Astrocyte (in vitro differentiated cells and primary cell): ENCODE measurements around the gene PRRG4.

Experiments
- EZH2 ChIP-seq: IDR thresholded peaks from 2 replicates; pipeline ENCODE4 v1.6.1; 2012; ENCODE audit warnings: mild to moderate bottlenecking, low read length, inconsistent platforms; ENCODE audit not compliant: insufficient read depth
- TF ChIP-seq, protein P1 (sequence below): IDR thresholded peaks from 2 replicates; pipeline ENCODE4 v1.5.1; 2011; ENCODE audit warnings: low read depth, mild to moderate bottlenecking, inconsistent platforms, low read length, moderate library complexity; ENCODE audit not compliant: insufficient read depth

DNA sequence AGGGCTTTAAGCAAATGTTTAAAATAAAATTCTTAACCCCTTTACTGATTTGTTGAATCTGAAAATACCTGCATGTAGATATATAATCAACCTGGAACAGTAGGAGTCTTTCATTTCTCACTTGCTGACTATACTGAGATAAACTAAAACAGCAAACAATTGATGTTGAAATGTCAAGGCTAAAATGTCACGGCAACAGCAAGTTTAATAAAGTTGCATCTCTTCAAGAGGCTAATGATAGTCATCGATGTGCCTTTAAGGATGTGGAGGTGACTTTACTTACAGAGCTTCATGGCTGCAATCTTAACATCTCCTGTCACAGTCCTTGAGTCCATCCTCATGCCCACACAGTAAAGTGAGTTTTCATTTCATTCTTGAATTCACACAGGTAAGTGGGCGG, 3.6 kb upstream of the PRRG4 start:
- TF ChIP-seq, protein P1, sequence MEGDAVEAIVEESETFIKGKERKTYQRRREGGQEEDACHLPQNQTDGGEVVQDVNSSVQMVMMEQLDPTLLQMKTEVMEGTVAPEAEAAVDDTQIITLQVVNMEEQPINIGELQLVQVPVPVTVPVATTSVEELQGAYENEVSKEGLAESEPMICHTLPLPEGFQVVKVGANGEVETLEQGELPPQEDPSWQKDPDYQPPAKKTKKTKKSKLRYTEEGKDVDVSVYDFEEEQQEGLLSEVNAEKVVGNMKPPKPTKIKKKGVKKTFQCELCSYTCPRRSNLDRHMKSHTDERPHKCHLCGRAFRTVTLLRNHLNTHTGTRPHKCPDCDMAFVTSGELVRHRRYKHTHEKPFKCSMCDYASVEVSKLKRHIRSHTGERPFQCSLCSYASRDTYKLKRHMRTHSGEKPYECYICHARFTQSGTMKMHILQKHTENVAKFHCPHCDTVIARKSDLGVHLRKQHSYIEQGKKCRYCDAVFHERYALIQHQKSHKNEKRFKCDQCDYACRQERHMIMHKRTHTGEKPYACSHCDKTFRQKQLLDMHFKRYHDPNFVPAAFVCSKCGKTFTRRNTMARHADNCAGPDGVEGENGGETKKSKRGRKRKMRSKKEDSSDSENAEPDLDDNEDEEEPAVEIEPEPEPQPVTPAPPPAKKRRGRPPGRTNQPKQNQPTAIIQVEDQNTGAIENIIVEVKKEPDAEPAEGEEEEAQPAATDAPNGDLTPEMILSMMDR, result no peak
- TF ChIP-seq EZH2, result no peak
